ENCODE results near the gene CSTF2T.
"Not testable (repeated sequence)": the region's sequence is repeated elsewhere in the genome, so short reads cannot be mapped to it uniquely, and the experiment has no call there.

The CSTF2T gene

DNA sequence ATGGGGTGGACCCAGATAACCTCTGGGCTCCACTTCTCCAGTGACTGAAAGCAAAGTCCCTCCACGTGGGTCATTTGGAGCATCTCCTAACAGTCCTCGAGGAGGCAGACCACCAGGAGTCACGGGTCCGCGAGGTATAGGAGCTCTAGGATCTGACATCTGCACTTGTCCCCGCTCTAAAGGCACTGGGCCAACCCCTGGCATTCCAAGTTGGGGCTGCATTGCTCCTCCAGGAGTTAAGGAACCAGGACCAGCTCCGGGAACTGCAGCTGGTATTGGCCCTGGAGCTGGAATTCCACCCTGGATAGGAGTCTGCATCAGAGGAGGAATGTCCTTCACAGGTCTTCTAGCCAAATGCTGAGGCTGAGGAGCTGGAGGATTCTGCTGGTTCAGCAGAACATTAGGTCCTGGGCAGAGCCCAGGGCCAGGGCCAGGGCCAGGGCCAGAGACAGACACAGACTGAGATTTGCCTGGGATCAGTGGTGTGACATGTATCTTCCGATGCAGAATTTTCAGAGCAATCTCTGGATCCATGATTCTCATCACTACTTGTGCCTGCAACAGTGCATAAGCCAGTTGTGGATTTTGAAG lies 827 bp downstream of the CSTF2T start:
- DNase-seq = peak in 1 of 56 donors; percentile 25

- DNase-seq = no peak
These were observed 3.1 kb downstream of the CSTF2T start for GRCh38 chr10:51696251-51696650.

- no peak for DNase-seq
These were observed 5.2 kb downstream of the CSTF2T start for GRCh38 chr10:51694086-51694768.

DNA sequence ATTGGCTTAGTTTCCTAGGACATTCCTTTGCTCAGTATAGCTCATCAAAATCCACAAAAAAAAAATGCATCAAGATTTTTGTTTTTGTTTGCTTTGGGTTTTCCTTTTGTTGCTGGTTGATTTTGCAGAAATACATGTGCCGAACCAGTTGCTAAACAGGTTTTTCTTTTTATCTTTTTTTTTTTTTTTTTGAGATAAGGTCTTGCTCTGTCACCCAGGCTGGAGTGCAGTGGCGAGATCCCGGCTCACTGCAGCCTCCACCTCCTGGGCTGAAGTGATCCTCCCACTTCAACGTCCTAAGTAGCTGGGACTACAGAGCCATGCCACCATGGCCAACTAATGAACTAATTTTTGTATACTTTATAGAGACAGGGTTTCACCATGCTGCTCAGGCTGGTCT lies 8.3 kb downstream of the CSTF2T start:
- DNase-seq = no peak

- DNase-seq = no peak
These were observed 9.9 kb downstream of the CSTF2T start for GRCh38 chr10:51689536-51689935.

GRCh38 chr10:51688826-51689225 lies 10.6 kb downstream of the CSTF2T start:
- DNase-seq = not testable (repeated sequence)

GRCh38 chr10:51687296-51687695 lies 12.1 kb downstream of the CSTF2T start:
- no peak for DNase-seq

GRCh38 chr10:51685768-51686167 lies 13.6 kb downstream of the CSTF2T start:
- no peak for DNase-seq

DNA sequence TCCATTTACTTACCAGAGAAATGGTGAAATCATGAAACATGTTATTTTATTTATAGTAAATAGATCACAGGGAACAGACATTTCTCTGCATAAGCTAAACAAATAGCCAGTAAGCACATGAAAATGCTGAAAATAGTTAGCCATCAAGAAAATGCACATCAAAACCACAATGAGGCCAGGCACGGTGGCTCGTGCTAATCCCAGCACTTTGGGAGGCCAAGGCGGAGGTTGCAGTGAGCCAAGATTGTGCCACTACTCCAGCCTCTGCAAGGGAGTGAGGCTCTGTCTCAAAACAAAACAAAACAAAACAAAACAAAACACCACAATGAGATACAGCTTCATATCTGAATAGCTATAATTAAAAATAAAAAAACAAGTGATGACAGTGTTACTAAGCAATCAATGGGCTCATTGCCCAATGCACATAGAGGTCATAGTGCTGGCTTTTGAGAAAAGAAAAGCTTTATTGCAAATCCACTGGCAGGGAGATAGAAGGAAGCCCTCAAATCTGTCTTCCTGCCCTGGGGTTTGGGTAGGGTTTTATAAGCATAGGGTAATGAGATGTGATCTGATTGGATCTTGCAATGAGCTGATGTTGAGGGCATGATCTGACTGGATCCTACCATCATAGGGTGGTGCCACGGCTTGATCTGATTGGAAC lies 16.2 kb downstream of the CSTF2T start:
- DNase-seq = no peak

DNA sequence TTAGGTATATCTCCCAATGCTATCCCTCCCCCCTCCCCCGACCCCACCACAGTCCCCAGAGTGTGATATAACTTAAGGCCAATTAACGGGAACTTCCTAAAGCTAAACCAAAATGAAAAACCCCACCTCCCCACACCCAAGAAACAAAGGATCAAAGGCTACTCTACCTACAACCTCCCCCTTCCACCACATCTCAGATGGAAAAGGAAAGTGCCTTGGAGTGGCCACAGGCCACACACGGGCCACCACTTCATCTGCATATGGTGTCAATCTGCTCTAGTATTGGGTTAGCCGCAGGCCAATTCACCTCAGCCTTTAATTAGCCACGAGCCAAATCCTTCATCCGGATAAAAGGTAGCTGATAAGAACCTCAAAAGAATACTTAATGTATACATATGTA lies 19.6 kb downstream of the CSTF2T start:
- no peak for DNase-seq

DNA sequence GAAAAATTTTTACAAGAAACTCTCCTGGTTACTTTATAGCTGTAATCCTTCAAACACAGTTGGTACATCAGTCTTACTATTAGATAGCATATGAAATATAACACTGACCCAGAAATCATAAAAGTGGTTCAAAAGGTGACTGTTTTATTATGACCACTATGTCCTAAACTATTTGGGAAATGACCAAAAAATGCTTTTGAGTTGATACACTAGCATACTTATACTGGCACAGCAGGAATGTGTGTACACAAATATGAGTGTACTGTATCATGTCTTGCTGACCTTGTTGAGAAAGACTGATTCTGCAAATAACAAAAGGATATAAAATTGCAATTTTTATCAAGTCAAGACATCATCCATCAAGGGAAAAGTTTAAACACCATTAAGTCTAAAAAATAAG lies 24.3 kb downstream of the CSTF2T start:
- no peak for DNase-seq

GRCh38 chr10:51672039-51672535 lies 27.3 kb downstream of the CSTF2T start:
- DNase-seq = no peak

DNA sequence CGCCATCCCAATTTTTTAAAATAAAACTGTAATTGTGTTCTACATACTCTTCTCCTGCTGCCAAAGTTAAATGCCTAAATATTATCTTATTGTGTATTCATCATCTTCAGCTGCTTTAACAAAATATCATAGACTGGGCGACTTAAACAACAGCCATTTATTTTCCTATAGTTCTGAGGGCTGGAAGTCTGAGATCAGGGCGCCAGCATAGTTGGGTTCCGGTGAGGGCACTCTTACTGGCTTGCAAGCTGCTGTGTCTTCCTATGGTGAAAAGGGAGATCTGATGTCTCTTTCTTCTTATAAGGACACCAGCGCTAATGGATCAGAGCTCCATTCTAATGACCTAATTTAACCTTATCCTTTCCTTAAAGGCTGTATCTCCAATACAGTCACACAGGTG lies 30.4 kb downstream of the CSTF2T start:
- DNase-seq = no peak

DNA sequence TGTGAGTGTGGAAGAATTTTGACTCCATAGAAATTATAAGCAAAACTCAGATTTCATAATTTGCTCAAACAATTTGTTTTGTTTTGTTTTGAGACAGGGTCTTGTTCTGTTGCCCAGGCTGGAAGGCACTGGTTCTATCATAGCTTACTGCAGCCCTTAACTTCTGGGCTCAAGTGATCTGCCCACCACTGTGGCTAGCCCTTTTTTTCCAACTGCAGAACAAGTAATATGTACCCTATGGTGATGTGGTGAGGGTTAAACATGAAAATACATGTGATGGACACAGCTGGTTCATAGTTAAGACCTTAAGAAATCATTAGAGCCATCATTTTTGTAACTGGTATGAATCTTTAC lies 31.1 kb downstream of the CSTF2T start:
- no peak for DNase-seq

GRCh38 chr10:51667678-51668335 lies 31.6 kb downstream of the CSTF2T start:
- DNase-seq = no peak

GRCh38 chr10:51666456-51666855 lies 32.9 kb downstream of the CSTF2T start:
- no peak for DNase-seq

DNA sequence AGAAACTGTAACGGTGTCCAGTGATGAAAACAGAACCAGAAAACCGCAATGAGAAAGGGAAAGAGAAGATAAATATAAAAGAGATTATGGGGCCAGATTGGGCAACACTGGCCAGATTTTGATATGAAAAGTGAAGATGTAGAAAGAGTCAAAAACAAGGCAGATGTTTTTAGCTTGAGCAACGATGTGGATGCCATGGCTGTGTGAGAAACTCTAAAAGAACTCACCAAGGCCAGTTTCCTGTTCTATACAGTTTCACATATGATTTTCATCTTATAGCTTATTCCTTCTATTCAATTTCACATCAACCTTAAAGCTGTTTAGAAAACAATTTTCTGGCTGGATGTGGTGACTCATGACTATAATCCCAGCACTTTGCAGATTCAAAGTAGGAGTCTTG lies 36.3 kb downstream of the CSTF2T start:
- DNase-seq = no peak

- DNase-seq = no peak
These were observed 40.1 kb downstream of the CSTF2T start for GRCh38 chr10:51659344-51659743.

GRCh38 chr10:51658000-51658399 lies 41.4 kb downstream of the CSTF2T start:
- DNase-seq = no peak

GRCh38 chr10:51656503-51656902 lies 42.9 kb downstream of the CSTF2T start:
- DNase-seq = no peak

GRCh38 chr10:51654918-51655317 lies 44.5 kb downstream of the CSTF2T start:
- peak in 3 of 56 donors; percentile 2 to 15 (median 7) for DNase-seq

DNA sequence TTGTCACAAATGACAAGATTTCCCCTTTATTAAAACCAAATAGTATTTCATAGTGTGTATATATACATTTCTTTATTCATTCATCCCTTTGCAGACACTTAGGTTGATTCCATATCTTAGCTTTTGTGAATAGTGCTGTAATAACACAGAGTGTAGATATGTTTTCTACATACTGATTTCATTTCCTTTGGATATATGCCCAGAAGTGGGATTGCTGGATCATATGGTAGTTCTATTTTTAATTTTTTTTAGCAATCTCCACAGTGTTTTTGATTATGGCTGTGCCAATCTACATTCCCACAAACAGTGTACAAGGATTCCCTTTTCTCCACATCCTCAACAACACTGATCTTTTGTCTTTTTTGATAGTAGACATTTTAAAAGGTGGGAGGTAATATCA lies 46.4 kb downstream of the CSTF2T start:
- no peak for DNase-seq
